Gastroesophageal sphincter (tissue), 4 donors: ENCODE results near the gene ZNF771. TPM values are rescaled to one million over a fixed set of nuclear protein-coding genes. Genes with fewer than 3 reads are reported as not detected.
A peak's percentile ranks its signal among the peaks of the same experiment; 100 is the strongest.

ENCODE experiments used
- ATAC-seq: fragments of 150-250 bp; one replicate; pipeline ENCODE4 v1.9.1; 2016; ENCODE audit warnings: mild to moderate bottlenecking, moderate library complexity
- H3K27ac ChIP-seq, 4 donors: fragments of 200-600 bp; sonication (generic) in 3 of 4; 1 replicate in 3 of 4; 2 replicates in 1 of 4; pipeline ENCODE4 v1.5.1; 2016 to 2019
- H3K27me3 ChIP-seq: fragments of 200-600 bp; sonication (generic); one replicate; pipeline ENCODE4 v1.5.1; 2019
- H3K36me3 ChIP-seq, 2 donors: fragments of 200-600 bp; sonication (generic); one replicate each; pipeline ENCODE4 v1.5.1; 2019; ENCODE audit warnings: control low read depth in 1 of 2
- H3K4me1 ChIP-seq, 3 donors: fragments of 200-600 bp; sonication (generic); 1 replicate in 2 of 3; 2 replicates in 1 of 3; pipeline ENCODE4 v1.5.1; 2016 to 2019; ENCODE audit warnings: control low read depth in 2 of 3
- H3K4me3 ChIP-seq, 2 donors: fragments of 200-600 bp; sonication (generic); one replicate each; pipeline ENCODE4 v1.5.1; 2019; ENCODE audit warnings: mild to moderate bottlenecking in 1 of 2, moderate library complexity in 1 of 2
- H3K9me3 ChIP-seq, 3 donors: fragments of 200-600 bp; sonication (generic); one replicate each; pipeline ENCODE4 v1.5.1; 2017 to 2019; ENCODE audit warnings: control low read depth in 2 of 3
- EP300 ChIP-seq: sonication (generic); formaldehyde crosslinking; IDR thresholded peaks from one replicate; pipeline ENCODE4 v1.6.1; 2017; ENCODE audit warnings: antibody characterized with exemption, mild to moderate bottlenecking
- POLR2A ChIP-seq, 2 donors: fragments of 450-650 bp; IDR thresholded peaks; one replicate each; pipeline ENCODE4 v1.6.1; 2017; ENCODE audit warnings: antibody characterized with exemption in 2 of 2, mild to moderate bottlenecking in 2 of 2, moderate library complexity in 1 of 2
- POLR2AphosphoS5 ChIP-seq: sonication (generic); formaldehyde crosslinking; IDR thresholded peaks from one replicate; pipeline ENCODE4 v1.6.1; 2017; ENCODE audit warnings: antibody characterized with exemption
- WGBS, 2 donors: methylation state at CpG; one replicate each; pipeline ENCODE4 v1.1.5; 2018; ENCODE audit warnings: low coverage in 1 of 2; 5-methylcytosine and 5-hydroxymethylcytosine counted together
- total RNA-seq, 4 donors: library from RNA; depleted of rRNA; stranded (reverse); fragments of >200 nt; gene quantifications; one replicate each; pipeline ENCODE4 v1.1.0, GENCODE V29; 2016
- TF ChIP-seq, protein P1 (sequence below), 4 experiments: fragments of 200-600 bp in 2 of 4; fragments of 450-650 bp in 2 of 4; sonication (generic) in 1 of 4; IDR thresholded peaks; one replicate each; pipeline ENCODE4 v1.5.1; 2017 to 2019; ENCODE audit warnings: antibody characterized with exemption in 4 of 4, mild to moderate bottlenecking in 2 of 4, moderate library complexity in 2 of 4

The ZNF771 gene
- total RNA-seq, 4 donors from 2014 or later: 17.6 to 29.3 (median 19.5) TPM

DNA sequence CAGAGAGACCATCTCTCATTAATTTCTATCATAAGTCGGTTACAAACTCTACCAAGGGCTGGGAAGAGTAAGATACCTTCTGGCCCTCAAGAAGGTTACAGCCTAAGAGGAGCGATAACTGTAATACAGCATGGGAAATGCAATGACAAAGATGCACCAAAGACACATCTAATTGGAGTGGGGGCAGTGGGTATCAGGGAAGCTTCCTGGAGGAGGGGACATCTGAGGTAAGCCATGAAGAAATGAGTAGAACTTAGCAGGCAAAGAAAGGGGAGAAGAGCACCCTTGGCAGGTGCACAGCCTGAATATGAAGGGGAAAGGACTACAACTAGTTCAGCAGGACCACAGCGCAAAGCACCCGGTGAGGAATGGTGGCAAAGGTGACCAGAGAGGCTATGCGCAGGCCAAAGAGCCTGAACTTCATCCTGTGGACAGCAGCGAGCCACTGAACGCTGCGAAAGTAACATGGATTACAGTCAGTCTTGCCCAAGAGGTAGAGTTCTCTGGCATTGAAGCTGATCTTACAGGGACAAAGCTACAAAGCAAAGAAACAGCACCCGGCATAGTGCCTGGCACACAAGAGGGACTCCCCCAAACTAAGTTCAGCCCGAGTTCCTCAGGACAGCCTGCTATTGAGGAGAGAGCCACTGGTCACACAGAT is 39.9 kb upstream of the ZNF771 start:
- 49 to 51% methylated on average over 9 of the region's 10 CpGs for WGBS, 2 donors
- Histone ChIP-seq H3K27ac (peak overlapping the region in 3 of 4 donors; percentile 86 to 97 (median 93)), H3K4me1 (peaks cover 0 to 58% (median 21%) of the 10 kb centered on the region in 3 donors), H3K9me3 (no peaks in the 10 kb centered on the region), H3K36me3 (peaks cover 0 to 40% of the 10 kb centered on the region in 2 donors), H3K4me3 (peak overlapping the region; percentile 92 to 97), H3K27me3 (no peaks in the 10 kb centered on the region)
- no peak for ATAC-seq
- TF ChIP-seq POLR2A (IDR thresholded peaks at IDR 0.05): no peak

GRCh38 chr16:30368122-30368791 is 39.1 kb upstream of the ZNF771 start:
- H3K27ac ChIP-seq: peak overlapping the region in 3 of 4 donors; percentile 86 to 97 (median 93)
- no peak for ATAC-seq
- peaks cover 0 to 32% of the 10 kb centered on the region in 2 donors for H3K36me3 ChIP-seq
- WGBS, 2 donors: 0 to 4% methylated on average over 6 to 7 of the region's 8 CpGs
- H3K4me3 ChIP-seq: peak overlapping the region; percentile 92 to 97
- no peaks in the 10 kb centered on the region for H3K27me3 ChIP-seq
- H3K4me1 ChIP-seq: peaks cover 0 to 58% (median 21%) of the 10 kb centered on the region in 3 donors
- no peaks in the 10 kb centered on the region for H3K9me3 ChIP-seq
- TF ChIP-seq, protein P1, sequence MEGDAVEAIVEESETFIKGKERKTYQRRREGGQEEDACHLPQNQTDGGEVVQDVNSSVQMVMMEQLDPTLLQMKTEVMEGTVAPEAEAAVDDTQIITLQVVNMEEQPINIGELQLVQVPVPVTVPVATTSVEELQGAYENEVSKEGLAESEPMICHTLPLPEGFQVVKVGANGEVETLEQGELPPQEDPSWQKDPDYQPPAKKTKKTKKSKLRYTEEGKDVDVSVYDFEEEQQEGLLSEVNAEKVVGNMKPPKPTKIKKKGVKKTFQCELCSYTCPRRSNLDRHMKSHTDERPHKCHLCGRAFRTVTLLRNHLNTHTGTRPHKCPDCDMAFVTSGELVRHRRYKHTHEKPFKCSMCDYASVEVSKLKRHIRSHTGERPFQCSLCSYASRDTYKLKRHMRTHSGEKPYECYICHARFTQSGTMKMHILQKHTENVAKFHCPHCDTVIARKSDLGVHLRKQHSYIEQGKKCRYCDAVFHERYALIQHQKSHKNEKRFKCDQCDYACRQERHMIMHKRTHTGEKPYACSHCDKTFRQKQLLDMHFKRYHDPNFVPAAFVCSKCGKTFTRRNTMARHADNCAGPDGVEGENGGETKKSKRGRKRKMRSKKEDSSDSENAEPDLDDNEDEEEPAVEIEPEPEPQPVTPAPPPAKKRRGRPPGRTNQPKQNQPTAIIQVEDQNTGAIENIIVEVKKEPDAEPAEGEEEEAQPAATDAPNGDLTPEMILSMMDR (IDR thresholded peaks at IDR 0.05): no peak
- TF ChIP-seq POLR2A (IDR thresholded peaks at IDR 0.05): no peak
- TF ChIP-seq EP300: no peak
- TF ChIP-seq POLR2AphosphoS5: no peak

- Histone ChIP-seq H3K36me3 (peaks cover 0 to 27% of the 10 kb centered on the region in 2 donors), H3K4me1 (peaks cover 0 to 58% (median 21%) of the 10 kb centered on the region in 3 donors), H3K4me3 (peak overlapping the region; percentile 92 to 97), H3K27ac (peak overlapping the region in 3 of 4 donors; percentile 86 to 97 (median 93)), H3K27me3 (no peaks in the 10 kb centered on the region), H3K9me3 (no peaks in the 10 kb centered on the region)
- ATAC-seq: no peak
- 0% methylated on average over 1 of the region's 4 CpGs for WGBS, 2 donors
- TF ChIP-seq, protein P1 (IDR thresholded peaks at IDR 0.05): no peak
- TF ChIP-seq POLR2A (IDR thresholded peaks at IDR 0.05): no peak
- no peak for TF ChIP-seq POLR2AphosphoS5
- no peak for TF ChIP-seq EP300
These were observed 38.7 kb upstream of the ZNF771 start for GRCh38 chr16:30368792-30369090.

DNA sequence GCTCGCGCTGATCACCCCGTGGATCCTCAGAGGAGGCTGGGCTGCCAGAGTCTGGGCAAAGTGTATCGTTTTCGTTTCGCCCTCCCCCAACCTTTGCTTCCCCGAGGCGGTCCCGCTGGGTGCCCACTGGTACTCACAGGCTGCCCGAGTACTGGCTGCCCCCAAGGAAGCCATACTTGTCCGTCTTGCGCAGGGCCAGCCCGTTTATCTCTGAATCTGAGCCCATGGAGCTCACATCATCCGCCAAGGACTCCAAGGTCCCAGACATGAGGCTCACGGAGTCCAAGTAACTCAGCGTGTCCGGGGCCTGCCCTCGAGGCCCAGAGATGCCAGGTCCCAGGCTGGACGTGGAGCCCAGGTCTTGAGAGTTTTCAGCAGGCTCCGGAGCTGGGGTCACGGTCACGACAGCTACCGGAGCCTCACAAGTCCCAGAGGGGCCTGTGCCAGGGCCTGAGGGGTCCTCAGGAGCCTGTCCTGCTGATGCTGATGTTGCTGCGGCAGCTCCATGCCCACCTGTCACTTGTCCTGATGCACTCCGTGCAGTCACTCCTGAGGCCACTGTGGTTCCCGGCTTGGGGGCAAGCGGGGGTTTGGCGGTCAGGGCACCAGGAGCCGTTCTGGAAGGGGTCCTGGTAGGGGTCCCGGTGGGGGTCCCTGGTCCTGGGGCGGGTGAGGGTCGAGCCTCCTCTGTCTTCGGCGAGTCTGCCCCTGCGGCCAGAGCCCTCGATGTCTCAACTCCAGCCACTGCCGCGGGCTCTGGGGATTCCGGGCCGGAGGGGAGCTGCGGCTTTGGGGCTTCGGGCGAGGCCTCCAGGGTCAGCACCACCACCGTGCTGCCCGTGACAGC is 38.1 kb upstream of the ZNF771 start:
- Histone ChIP-seq H3K27me3 (no peaks in the 10 kb centered on the region), H3K36me3 (peaks cover 0 to 21% of the 10 kb centered on the region in 2 donors), H3K4me3 (peak overlapping the region; percentile 92 to 97), H3K9me3 (no peaks in the 10 kb centered on the region), H3K27ac (peak overlapping the region; percentile 53 to 97 (median 90)), H3K4me1 (peaks cover 0 to 58% (median 21%) of the 10 kb centered on the region in 3 donors)
- 0% methylated on average over 2 to 3 of the region's 45 CpGs for WGBS, 2 donors
- TF ChIP-seq, protein P1 (IDR thresholded peaks at IDR 0.05): no peak
- TF ChIP-seq POLR2AphosphoS5 (no peak), EP300 (no peak), POLR2A (IDR thresholded peaks at IDR 0.05) (no peak)
- no peak for ATAC-seq

- peak; percentile 1 for ATAC-seq
- Histone ChIP-seq H3K4me1 (peaks cover 0 to 53% (median 21%) of the 10 kb centered on the region in 3 donors), H3K27ac (peak overlapping the region; percentile 53 to 97 (median 90)), H3K4me3 (peak overlapping the region; percentile 92 to 97), H3K27me3 (no peaks in the 10 kb centered on the region), H3K36me3 (peaks cover 0 to 15% of the 10 kb centered on the region in 2 donors), H3K9me3 (no peaks in the 10 kb centered on the region)
- no peak for TF ChIP-seq EP300
- TF ChIP-seq, protein P1 (IDR thresholded peaks at IDR 0.05): peak in 2 of 4 experiments; percentile 20 to 31
- TF ChIP-seq POLR2A (IDR thresholded peaks at IDR 0.05): peak; percentile 67 to 74
- TF ChIP-seq POLR2AphosphoS5: no peak
- no CpG with 5 or more reads among the region's 76 CpGs for WGBS, 2 donors
These were observed 37.4 kb upstream of the ZNF771 start for GRCh38 chr16:30369938-30370455.
